HCT116 (cell line): ENCODE results near the gene SOX2. TPM values are rescaled to one million over a fixed set of nuclear protein-coding genes. Genes with fewer than 3 reads are reported as not detected.
"Not testable (repeated sequence)": the region's sequence is repeated elsewhere in the genome, so short reads cannot be mapped to it uniquely, and the experiment has no call there.

Experiments used
- ATAC-seq: fragments of 200-7000 bp; cut with Tn5 transposase; 2 replicates; pipeline ENCODE4 v1.9.1; 2020; ENCODE audit warnings: mild to moderate bottlenecking, moderate library complexity
- BruUV-seq: library from RNA; stranded (reverse); fragments of 400-500 nt; replicated peaks from 2 replicates; lab custom pipeline; 2021; lab: Mats Ljungman, UMichigan
- CTCF ChIA-PET: fragments of 300-600 bp; sonication (Branson Sonifier 250); formaldehyde crosslinking; loops from one replicate; lab custom pipeline; 2021; ENCODE audit warnings: antibody characterized with exemption; lab: Charles Lee
- POLR2A ChIA-PET: fragments of 300-600, 350-600 bp; sonication (Branson Sonifier 250); formaldehyde crosslinking; loops from one replicate; lab custom pipeline; 2021; ENCODE audit warnings: antibody characterized with exemption; lab: Charles Lee
- RAD21 ChIA-PET, 2 experiments: fragments of 300-600 bp; sonication (Branson Sonifier 250); formaldehyde crosslinking; loops; one replicate each; lab custom pipeline; 2023; ENCODE audit warnings: low total read pairs in 2 of 2; ENCODE audit not compliant: uncharacterized antibody in 2 of 2, unreplicated experiment in 2 of 2, low non-redundant PET in 1 of 2; lab: Charles Lee
- DNase-seq: peaks from one replicate; pipeline ENCODE4 v3.0.0-alpha.2; 2010; ENCODE audit warnings: low read depth, low spot score
- H2AFZ ChIP-seq: fragments of 200-600 bp; shearing (Covaris generic), sonication (generic); 2 replicates; pipeline ENCODE4 v1.6.1; 2017; ENCODE audit warnings: low read depth, mixed run types, mixed read lengths, antibody characterized with exemption, low read length; ENCODE audit not compliant: poor library complexity, severe bottlenecking
- H3K27ac ChIP-seq: 2 replicates; pipeline ENCODE4 v1.5.1; 2012; ENCODE audit warnings: low read depth, low read length
- H3K27me3 ChIP-seq: fragments of 200-600 bp; sonication (generic); 2 replicates; pipeline ENCODE4 v1.6.1; 2016; ENCODE audit warnings: mixed run types, low read length, mixed read lengths; ENCODE audit not compliant: insufficient read depth
- H3K36me3 ChIP-seq, 2 experiments: fragments of 200-500 bp in 1 of 2; fragments of 200-600 bp in 1 of 2; sonication (Bioruptor generic) in 1 of 2; sonication (generic) in 1 of 2; 2 replicates each; pipeline versions ENCODE4 v1.5.1 to v1.6.1; 2014 to 2016; ENCODE audit warnings: low read length in 2 of 2, inconsistent platforms in 1 of 2, mixed read lengths in 1 of 2, mixed run types in 1 of 2; ENCODE audit not compliant: insufficient read depth in 2 of 2, control insufficient read depth in 1 of 2
- H3K4me1 ChIP-seq, 2 experiments: fragments of 200-600 bp in 1 of 2; sonication (generic) in 1 of 2; 2 replicates each; pipeline versions ENCODE4 v1.5.1 to v1.6.1; 2012 to 2017; ENCODE audit warnings: low read length in 2 of 2, inconsistent platforms in 1 of 2, mild to moderate bottlenecking in 1 of 2, mixed read lengths in 1 of 2, mixed run types in 1 of 2, moderate library complexity in 1 of 2; ENCODE audit not compliant: insufficient read depth in 2 of 2, control insufficient read depth in 1 of 2
- H3K4me2 ChIP-seq: fragments of 200-600 bp; sonication (generic); 2 replicates; pipeline ENCODE4 v1.6.1; 2017; ENCODE audit warnings: mixed run types, low read length, mixed read lengths
- H3K4me3 ChIP-seq, 2 experiments: fragments of 200-600 bp in 1 of 2; sonication (generic) in 1 of 2; replicated peaks in 1 of 2; 2 replicates each; pipeline ENCODE4 v1.5.1; 2011 to 2016; ENCODE audit warnings: low read length in 2 of 2, control low read depth in 1 of 2, low read depth in 1 of 2, mild to moderate bottlenecking in 1 of 2, mixed read lengths in 1 of 2, mixed run types in 1 of 2
- H3K79me2 ChIP-seq: fragments of 200-600 bp; sonication (generic); 2 replicates; pipeline ENCODE4 v1.6.1; 2017; ENCODE audit warnings: mild to moderate bottlenecking, mixed run types, low read length, moderate library complexity, mixed read lengths; ENCODE audit not compliant: insufficient read depth
- H3K9ac ChIP-seq: fragments of 200-600 bp; sonication (generic); 2 replicates; pipeline ENCODE4 v1.6.1; 2016; ENCODE audit warnings: low read length, mixed read lengths
- H3K9me2 ChIP-seq: fragments of 200-600 bp; sonication (generic), shearing (Covaris generic); 2 replicates; pipeline ENCODE4 v1.6.1; 2017; ENCODE audit warnings: mixed run types, mild to moderate bottlenecking, moderate library complexity; ENCODE audit not compliant: insufficient read depth
- H3K9me3 ChIP-seq, 2 experiments: fragments of 200-500 bp in 1 of 2; fragments of 200-600 bp in 1 of 2; sonication (Bioruptor generic) in 1 of 2; sonication (generic) in 1 of 2; 2 replicates each; pipeline ENCODE4 v1.6.1; 2014 to 2017; ENCODE audit warnings: low read length in 2 of 2, mixed read lengths in 2 of 2, inconsistent platforms in 1 of 2, low read depth in 1 of 2, mild to moderate bottlenecking in 1 of 2, mixed run types in 1 of 2, moderate library complexity in 1 of 2; ENCODE audit not compliant: control insufficient read depth in 1 of 2, insufficient read depth in 1 of 2
- H4K20me1 ChIP-seq: fragments of 200-600 bp; sonication (generic), shearing (Covaris generic); 2 replicates; pipeline ENCODE4 v1.6.1; 2017; ENCODE audit warnings: mixed run types, mild to moderate bottlenecking, moderate library complexity; ENCODE audit not compliant: insufficient read depth
- ATF3 ChIP-seq: IDR thresholded peaks from 2 replicates; pipeline ENCODE4 v1.6.1; 2012
- CBX3 ChIP-seq: IDR thresholded peaks from 2 replicates; pipeline ENCODE4 v1.6.1; 2012; ENCODE audit warnings: low read depth
- CEBPB ChIP-seq: IDR thresholded peaks from 2 replicates; pipeline ENCODE4 v1.6.1; 2012; ENCODE audit warnings: low read depth
- CTCF ChIP-seq, 3 experiments: fragments of 200-600 bp in 1 of 3; sonication (generic) in 1 of 3; IDR thresholded peaks in 2 of 3; conservative IDR thresholded peaks in 1 of 3; 2 replicates each; pipeline ENCODE4 v1.5.1; 2012 to 2017; ENCODE audit warnings: low read depth in 2 of 3, low read length in 2 of 3, antibody characterized with exemption in 1 of 3, borderline replicate concordance in 1 of 3, control low read depth in 1 of 3, mild to moderate bottlenecking in 1 of 3, mixed read lengths in 1 of 3, mixed run types in 1 of 3, moderate library complexity in 1 of 3; ENCODE audit not compliant: insufficient read depth in 1 of 3
- EGR1 ChIP-seq: IDR thresholded peaks from 2 replicates; pipeline ENCODE4 v1.6.1; 2012; ENCODE audit warnings: low read depth
- ELF1 ChIP-seq: IDR thresholded peaks from 2 replicates; pipeline ENCODE4 v1.6.1; 2012; ENCODE audit warnings: low read depth, borderline replicate concordance
- EZH2 ChIP-seq: fragments of 200-600 bp; sonication (generic); IDR thresholded peaks from 2 replicates; pipeline ENCODE4 v1.6.1; 2017; ENCODE audit warnings: antibody characterized with exemption, mixed run types
- EZH2phosphoT487 ChIP-seq: fragments of 200-600 bp; IDR thresholded peaks from 2 replicates; pipeline ENCODE4 v1.6.1; 2018; ENCODE audit warnings: antibody characterized with exemption, borderline replicate concordance
- JUND ChIP-seq: IDR thresholded peaks from 2 replicates; pipeline ENCODE4 v1.6.1; 2012
- POLR2A ChIP-seq: IDR thresholded peaks from 2 replicates; pipeline ENCODE4 v1.7.0; 2011; ENCODE audit warnings: borderline replicate concordance; ENCODE audit not compliant: insufficient read depth, insufficient read length; ENCODE audit errors: extremely low read depth
- SIN3A ChIP-seq: IDR thresholded peaks from 2 replicates; pipeline ENCODE4 v1.6.1; 2012; ENCODE audit warnings: low read depth
- SP1 ChIP-seq: IDR thresholded peaks from 2 replicates; pipeline ENCODE4 v1.6.1; 2012; ENCODE audit warnings: low read depth
- SRF ChIP-seq: IDR thresholded peaks from 2 replicates; pipeline ENCODE4 v1.6.1; 2012; ENCODE audit warnings: low read depth
- TCF7L2 ChIP-seq: IDR thresholded peaks from 2 replicates; pipeline ENCODE4 v1.7.0; 2011; ENCODE audit warnings: borderline replicate concordance, inconsistent platforms; ENCODE audit not compliant: insufficient read depth, insufficient read length; ENCODE audit errors: extremely low read depth
- YY1 ChIP-seq: IDR thresholded peaks from 2 replicates; pipeline ENCODE4 v1.6.1; 2011; ENCODE audit warnings: low read length, low read depth, moderate library complexity, mild to moderate bottlenecking; ENCODE audit not compliant: insufficient replicate concordance; ENCODE audit errors: extremely low read depth
- ZFX ChIP-seq: fragments of 450-650 bp; IDR thresholded peaks from 2 replicates; pipeline ENCODE4 v1.6.1; 2017
- ZNF274 ChIP-seq: fragments of 200-500 bp; sonication (Bioruptor generic); IDR thresholded peaks from 2 replicates; pipeline ENCODE4 v1.6.1; 2014; ENCODE audit warnings: mild to moderate bottlenecking, low read depth, low read length, inconsistent platforms
- intact Hi-C: fragments of 100-400 bp; cut with micrococcal nuclease; formaldehyde crosslinking; loops from 2 replicates; pipeline ENCODE4 v1.10.0; 2022
- total RNA-seq: library from RNA; stranded (reverse); gene quantifications from one replicate; pipeline ENCODE4 v1.2.1, GENCODE V29; 2021; ENCODE audit not compliant: unreplicated experiment

SOX2 gene
- total RNA-seq, 1 experiment from 2014 or later = 0.15 TPM

GRCh38 chr3:181761906-181762305 is 50.2 kb downstream of the SOX2 start:
- Histone ChIP-seq H4K20me1 (no peaks in the 10 kb centered on the region), H3K9me2 (no peaks in the 10 kb centered on the region), H3K27ac (no peak overlapping the region), H3K4me1 (no peaks in the 10 kb centered on the region), H3K36me3 (no peaks in the 10 kb centered on the region), H3K9ac (no peak overlapping the region), H2AFZ (no peak overlapping the region), H3K27me3 (0 out of 2 replicates have a peak, but pooled peaks cover under 1% of the 10 kb centered on the region), H3K4me2 (no peak overlapping the region), H3K9me3 (no peaks in the 10 kb centered on the region), H3K4me3 (no peak overlapping the region), H3K79me2 (no peaks in the 10 kb centered on the region)
- intact Hi-C loops = no loop called here
- TF ChIP-seq CEBPB = no peak
- TF ChIP-seq SP1 = no peak
- TF ChIP-seq SRF = no peak
- no peak for TF ChIP-seq JUND
- no peak for TF ChIP-seq ELF1
- TF ChIP-seq POLR2A = no peak
- TF ChIP-seq ATF3 = no peak
- no peak for TF ChIP-seq TCF7L2
- TF ChIP-seq CTCF (IDR thresholded peaks at IDR 0.05 in 2 of 3, conservative IDR thresholded peaks at IDR 0.05 in 1 of 3; ENCODE audit: borderline replicate concordance in 1 of 3, insufficient read depth in 1 of 3, low read depth in 2 of 3, low read length in 2 of 3) = no peak
- no peak for TF ChIP-seq EZH2phosphoT487
- no peak for TF ChIP-seq YY1
- TF ChIP-seq SIN3A = no peak
- TF ChIP-seq ZNF274 = no peak
- TF ChIP-seq ZFX = no peak
- no peak for TF ChIP-seq CBX3
- no peak for TF ChIP-seq EGR1
- TF ChIP-seq EZH2 = no peak
- BruUV-seq = no TSS peak
- ChIA-PET POLR2A (no interaction called here), RAD21 (no interaction called here), CTCF (no interaction called here)
- ATAC-seq = no peak
- DNase-seq = no peak

GRCh38 chr3:181764033-181764432 is 52.3 kb downstream of the SOX2 start:
- H3K27me3 ChIP-seq, ATAC-seq, H4K20me1 ChIP-seq, POLR2A ChIA-PET, H3K9me3 ChIP-seq, intact Hi-C loops, H3K27ac ChIP-seq, H3K36me3 ChIP-seq, H2AFZ ChIP-seq, H3K9ac ChIP-seq, H3K9me2 ChIP-seq, H3K4me1 ChIP-seq, DNase-seq, H3K4me3 ChIP-seq, H3K79me2 ChIP-seq, RAD21 ChIA-PET, CTCF ChIA-PET, BruUV-seq, H3K4me2 ChIP-seq: not testable (repeated sequence)
